GM12878 (cell line): ENCODE results near the gene AIFM3. TPM values are rescaled to one million over a fixed set of nuclear protein-coding genes. Genes with fewer than 3 reads are reported as not detected.

Experiments
- ATAC-seq: fragments of 200-7000 bp; cut with Tn5 transposase; 3 replicates; pipeline ENCODE4 v1.9.1; 2020; ENCODE audit warnings: mild to moderate bottlenecking, moderate library complexity
- BruUV-seq: library from RNA; stranded (reverse); fragments of 400-500 nt; replicated peaks from 2 replicates; lab custom pipeline; 2021; lab: Mats Ljungman, UMichigan
- CTCF ChIA-PET: fragments of 300-600 bp; sonication (Branson Sonifier 250); formaldehyde crosslinking; extraction: SDS; loops from one replicate; lab custom pipeline; 2021; ENCODE audit warnings: inconsistent platforms; lab: Yijun Ruan, JAX
- POLR2A ChIA-PET: fragments of 350-600 bp; formaldehyde crosslinking; extraction: SDS; loops from one replicate; lab custom pipeline; 2021; ENCODE audit warnings: inconsistent platforms; lab: Charles Lee
- RAD21 ChIA-PET: fragments of 300-600 bp; sonication (Branson Sonifier 250); formaldehyde crosslinking; loops from one replicate; lab custom pipeline; 2023; ENCODE audit warnings: antibody characterized with exemption; ENCODE audit not compliant: unreplicated experiment; lab: Charles Lee
- SMC1A ChIA-PET: fragments of 300-600 bp; sonication (Branson Sonifier 250); formaldehyde crosslinking; loops from one replicate; lab custom pipeline; 2023; ENCODE audit not compliant: unreplicated experiment, uncharacterized antibody; lab: Charles Lee
- DNase-seq: peaks from one replicate; pipeline ENCODE4 v3.0.0-alpha.2; 2011; ENCODE audit warnings: low read depth, low spot score
- FAIRE-seq: peaks from 3 replicates; lab custom pipeline; 2011; peaks lifted over from hg19 to GRCh38; lab: Jason Lieb, UNC
- H2AFZ ChIP-seq: 2 replicates; pipeline ENCODE4 v1.6.0; 2011; ENCODE audit warnings: low read depth, low read length, control low read depth; ENCODE audit not compliant: control insufficient read depth
- H3K27ac ChIP-seq: 2 replicates; pipeline ENCODE4 v1.5.1; 2011; ENCODE audit warnings: control low read depth; ENCODE audit not compliant: control insufficient read depth, insufficient read depth
- H3K27me3 ChIP-seq, 2 experiments: replicated peaks in 1 of 2; 2 replicates each; pipeline versions ENCODE4 v1.6.0 to v1.6.1; 2011; ENCODE audit warnings: low read length in 1 of 2; ENCODE audit not compliant: control insufficient read depth in 2 of 2, insufficient read depth in 2 of 2
- H3K36me3 ChIP-seq, 2 experiments: 2 replicates each; pipeline ENCODE4 v1.5.1; 2011; ENCODE audit warnings: low read length in 1 of 2; ENCODE audit not compliant: control insufficient read depth in 2 of 2, insufficient read depth in 2 of 2
- H3K4me1 ChIP-seq: 2 replicates; pipeline ENCODE4 v1.6.1; 2011; ENCODE audit warnings: mild to moderate bottlenecking, low read length, moderate library complexity, mixed read lengths; ENCODE audit not compliant: control insufficient read depth, insufficient read depth
- H3K4me2 ChIP-seq: 2 replicates; pipeline ENCODE4 v1.6.0; 2011; ENCODE audit warnings: control low read depth; ENCODE audit not compliant: control insufficient read depth, insufficient read depth
- H3K4me3 ChIP-seq: fragments of 200-600 bp; sonication (generic); 2 replicates; pipeline ENCODE4 v1.5.1; 2016
- H3K79me2 ChIP-seq: 2 replicates; pipeline ENCODE4 v1.6.0; 2011; ENCODE audit warnings: low read length; ENCODE audit not compliant: control insufficient read depth, insufficient read depth
- H3K9ac ChIP-seq: 2 replicates; pipeline ENCODE4 v1.8.0; 2011; ENCODE audit warnings: low read length, control low read depth, mixed read lengths; ENCODE audit not compliant: control insufficient read depth, insufficient read depth
- H3K9me3 ChIP-seq: replicated peaks from 3 replicates; pipeline ENCODE4 v1.5.1; 2011; ENCODE audit warnings: mild to moderate bottlenecking, low read length; ENCODE audit not compliant: control insufficient read depth, insufficient read depth
- H4K20me1 ChIP-seq: 2 replicates; pipeline ENCODE4 v1.6.0; 2011; ENCODE audit not compliant: control insufficient read depth, insufficient read depth
- BCL11A ChIP-seq: IDR thresholded peaks from 2 replicates; pipeline ENCODE4 v1.6.1; 2011; ENCODE audit warnings: low read depth, low read length
- CHD1 ChIP-seq: IDR thresholded peaks from 2 replicates; pipeline ENCODE4 v1.6.1; 2012; ENCODE audit warnings: low read depth, low read length, improper control_type of control experiment
- ETV6 ChIP-seq, 2 experiments: fragments of 450-650 bp in 1 of 2; IDR thresholded peaks in 1 of 2; conservative IDR thresholded peaks in 1 of 2; 2 replicates each; pipeline ENCODE4 v1.6.1; 2014; ENCODE audit warnings: antibody characterized with exemption in 1 of 2, borderline replicate concordance in 1 of 2, low read depth in 1 of 2, mild to moderate bottlenecking in 1 of 2, moderate library complexity in 1 of 2
- IKZF1 ChIP-seq: fragments of 450-650 bp; conservative IDR thresholded peaks from 2 replicates; pipeline ENCODE4 v1.6.1; 2017; ENCODE audit warnings: antibody characterized with exemption, mild to moderate bottlenecking
- LARP7 ChIP-seq: fragments of 450-650 bp; IDR thresholded peaks from 2 replicates; pipeline ENCODE4 v1.6.1; 2017; ENCODE audit warnings: mild to moderate bottlenecking
- NR2F1 ChIP-seq: fragments of 450-650 bp; conservative IDR thresholded peaks from 2 replicates; pipeline ENCODE4 v1.6.1; 2017; ENCODE audit warnings: mild to moderate bottlenecking
- PAX8 ChIP-seq: fragments of 450-650 bp; IDR thresholded peaks from 2 replicates; pipeline ENCODE4 v1.6.1; 2017; ENCODE audit warnings: mild to moderate bottlenecking, moderate library complexity
- SMARCA5 ChIP-seq: fragments of 450-650 bp; IDR thresholded peaks from 2 replicates; pipeline ENCODE4 v1.6.1; 2017; ENCODE audit warnings: mild to moderate bottlenecking
- TBL1XR1 ChIP-seq: IDR thresholded peaks from 2 replicates; pipeline ENCODE4 v1.6.1; 2012; ENCODE audit warnings: low read depth, low read length, improper control_type of control experiment
- YBX1 ChIP-seq: fragments of 450-650 bp; IDR thresholded peaks from 2 replicates; pipeline ENCODE4 v1.6.1; 2016; ENCODE audit warnings: antibody characterized with exemption
- WGBS: methylation state at CpG from one replicate; pipeline ENCODE4 v1.1.6; 2016; ENCODE audit warnings: low lambda C conversion rate; ENCODE audit not compliant: insufficient replicate concordance, insufficient coverage; ENCODE audit errors: missing lambda C conversion rate; 5-methylcytosine and 5-hydroxymethylcytosine counted together
- in situ Hi-C: fragments of 300-500 bp; cut with MboI; formaldehyde crosslinking; loops from 9 replicates; pipeline ENCODE4 v1.14.3; 2018; ENCODE audit warnings: mixed read lengths
- intact Hi-C: fragments of 100-400 bp; cut with micrococcal nuclease; formaldehyde crosslinking; loops from one replicate; pipeline ENCODE4 v1.14.2; 2022; ENCODE audit not compliant: unreplicated experiment
- polyA plus RNA-seq, 11 experiments: library from polyadenylated mRNA; depleted of rRNA in 4 of 11; unstranded in 6 of 11; stranded (reverse) in 5 of 11; fragments of >200 nt; fragmentation: Nextera tagmentation in 4 of 11; fragmentation: Illumina TruSeq in 1 of 11; extraction: Ambion mirVana in 4 of 11; extraction: Trizol in 1 of 11; gene quantifications; 1 replicate in 1 of 11; 2 replicates in 10 of 11; pipeline versions ENCODE4 v1.2.1 to v1.2.3, GENCODE V29; 2011 to 2016; ENCODE audit warnings: inconsistent platforms in 2 of 11, missing spikeins in 2 of 11, low read depth in 1 of 11
- total RNA-seq, 4 experiments: library from RNA; depleted of rRNA in 3 of 4; stranded (reverse); fragments of >200 nt in 3 of 4; fragmentation: Illumina TruSeq in 1 of 4; extraction: Trizol in 1 of 4; gene quantifications; 2 replicates each; pipeline versions ENCODE4 v1.2.1 to v1.2.3, GENCODE V29; 2013 to 2021
- TF ChIP-seq, protein P1 (sequence below): fragments of 450-650 bp; IDR thresholded peaks from 2 replicates; pipeline ENCODE4 v1.6.1; 2017; ENCODE audit warnings: antibody characterized with exemption, mild to moderate bottlenecking, moderate library complexity

AIFM3 gene
- total and polyA plus RNA-seq, 10 of the 15 experiments (the other 5 are each of a cell fraction or from before 2014, with no cell fraction given), result 0.06 to 0.34 (median 0.21) TPM; not detected in 6

DNA sequence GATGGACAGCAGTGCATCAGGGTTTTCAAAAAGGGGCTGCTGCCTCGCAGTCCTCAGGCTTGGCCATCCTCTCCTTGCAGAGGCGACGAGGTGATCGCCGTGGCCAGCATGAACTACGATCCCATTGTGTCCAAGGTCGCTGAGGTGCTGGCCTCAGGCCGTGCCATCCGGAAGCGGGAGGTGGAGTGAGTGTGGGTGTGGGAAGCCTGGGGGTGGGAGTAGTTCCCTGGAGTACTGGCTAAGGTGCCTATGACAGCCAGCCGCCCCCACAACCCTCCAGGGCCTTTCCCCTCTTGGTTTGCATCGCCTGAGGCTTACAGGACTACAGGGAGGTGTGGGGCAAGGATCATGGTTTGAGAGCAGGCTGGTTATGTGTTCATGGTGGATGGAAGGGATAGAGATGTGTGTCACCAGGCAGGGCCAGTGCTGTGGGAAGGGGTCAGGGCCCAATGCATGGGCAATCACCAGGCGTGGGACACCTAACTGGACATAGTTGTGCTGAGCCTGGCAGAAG lies 12.9 kb downstream of the AIFM3 start:
- Histone ChIP-seq H3K4me2 (no peak overlapping the region), H3K36me3 (no peaks in the 10 kb centered on the region), H3K27ac (no peak overlapping the region), H3K79me2 (peaks cover 16% of the 10 kb centered on the region), H3K4me1 (peaks cover 10% of the 10 kb centered on the region; the same call in 1 of the 2 replicates), H2AFZ (no peak overlapping the region), H3K4me3 (no peak overlapping the region), H3K27me3 (no peaks in the 10 kb centered on the region), H3K9me3 (peaks cover 6% of the 10 kb centered on the region; the same call in 2 of the 3 replicates), H3K9ac (no peak overlapping the region), H4K20me1 (no peaks in the 10 kb centered on the region)
- ChIA-PET SMC1A (interaction anchor here (1.9 kb wide), 1 partner anchor 23 kb away, joined by 4 read pairs; no protein-coding TSS in a partner anchor), POLR2A (interaction anchor here (0.5 kb wide), 1 partner anchor 1435 kb away, joined by 3 read pairs; no protein-coding TSS in a partner anchor), RAD21 (no interaction called here), CTCF (no interaction called here)
- in situ Hi-C loops, result no loop called here
- ATAC-seq, result no peak
- BruUV-seq, result no TSS peak
- intact Hi-C loops, result no loop called here
- DNase-seq, result no peak
- TF ChIP-seq YBX1, result no peak
- TF ChIP-seq IKZF1, result no peak
- no peak for TF ChIP-seq LARP7
- TF ChIP-seq TBL1XR1, result no peak
- no peak for TF ChIP-seq ETV6 (conservative IDR thresholded peaks at IDR 0.05 in 1 of 2, IDR thresholded peaks at IDR 0.05 in 1 of 2; ENCODE audit: borderline replicate concordance in 1 of 2, low read depth in 1 of 2)
- no peak for TF ChIP-seq CHD1
- no peak for TF ChIP-seq PAX8
- TF ChIP-seq BCL11A, result no peak
- TF ChIP-seq, protein P1, sequence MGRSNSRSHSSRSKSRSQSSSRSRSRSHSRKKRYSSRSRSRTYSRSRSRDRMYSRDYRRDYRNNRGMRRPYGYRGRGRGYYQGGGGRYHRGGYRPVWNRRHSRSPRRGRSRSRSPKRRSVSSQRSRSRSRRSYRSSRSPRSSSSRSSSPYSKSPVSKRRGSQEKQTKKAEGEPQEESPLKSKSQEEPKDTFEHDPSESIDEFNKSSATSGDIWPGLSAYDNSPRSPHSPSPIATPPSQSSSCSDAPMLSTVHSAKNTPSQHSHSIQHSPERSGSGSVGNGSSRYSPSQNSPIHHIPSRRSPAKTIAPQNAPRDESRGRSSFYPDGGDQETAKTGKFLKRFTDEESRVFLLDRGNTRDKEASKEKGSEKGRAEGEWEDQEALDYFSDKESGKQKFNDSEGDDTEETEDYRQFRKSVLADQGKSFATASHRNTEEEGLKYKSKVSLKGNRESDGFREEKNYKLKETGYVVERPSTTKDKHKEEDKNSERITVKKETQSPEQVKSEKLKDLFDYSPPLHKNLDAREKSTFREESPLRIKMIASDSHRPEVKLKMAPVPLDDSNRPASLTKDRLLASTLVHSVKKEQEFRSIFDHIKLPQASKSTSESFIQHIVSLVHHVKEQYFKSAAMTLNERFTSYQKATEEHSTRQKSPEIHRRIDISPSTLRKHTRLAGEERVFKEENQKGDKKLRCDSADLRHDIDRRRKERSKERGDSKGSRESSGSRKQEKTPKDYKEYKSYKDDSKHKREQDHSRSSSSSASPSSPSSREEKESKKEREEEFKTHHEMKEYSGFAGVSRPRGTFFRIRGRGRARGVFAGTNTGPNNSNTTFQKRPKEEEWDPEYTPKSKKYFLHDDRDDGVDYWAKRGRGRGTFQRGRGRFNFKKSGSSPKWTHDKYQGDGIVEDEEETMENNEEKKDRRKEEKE, result no peak
- TF ChIP-seq SMARCA5, result no peak
- TF ChIP-seq NR2F1, result no peak
- FAIRE-seq, result no peak
- 91% methylated on average over 12 of the region's 13 CpGs for WGBS
